Stimulated activated CD4-positive, alpha-beta T cell treated with anti-CD3 and anti-CD28 coated beads, Interleukin-15, amount 100 ng/mL, for 48 hours (primary cell): ENCODE data around the gene MCRIP2.
"Not testable (repeated sequence)": the region's sequence is repeated elsewhere in the genome, so short reads cannot be mapped to it uniquely, and the experiment has no call there.

ENCODE experiments used
- DNase-seq, 2 donors: peaks; one replicate each; pipeline ENCODE4 v3.0.0-alpha.2; 2020; ENCODE audit warnings: low read depth in 2 of 2

Gene MCRIP2

DNA sequence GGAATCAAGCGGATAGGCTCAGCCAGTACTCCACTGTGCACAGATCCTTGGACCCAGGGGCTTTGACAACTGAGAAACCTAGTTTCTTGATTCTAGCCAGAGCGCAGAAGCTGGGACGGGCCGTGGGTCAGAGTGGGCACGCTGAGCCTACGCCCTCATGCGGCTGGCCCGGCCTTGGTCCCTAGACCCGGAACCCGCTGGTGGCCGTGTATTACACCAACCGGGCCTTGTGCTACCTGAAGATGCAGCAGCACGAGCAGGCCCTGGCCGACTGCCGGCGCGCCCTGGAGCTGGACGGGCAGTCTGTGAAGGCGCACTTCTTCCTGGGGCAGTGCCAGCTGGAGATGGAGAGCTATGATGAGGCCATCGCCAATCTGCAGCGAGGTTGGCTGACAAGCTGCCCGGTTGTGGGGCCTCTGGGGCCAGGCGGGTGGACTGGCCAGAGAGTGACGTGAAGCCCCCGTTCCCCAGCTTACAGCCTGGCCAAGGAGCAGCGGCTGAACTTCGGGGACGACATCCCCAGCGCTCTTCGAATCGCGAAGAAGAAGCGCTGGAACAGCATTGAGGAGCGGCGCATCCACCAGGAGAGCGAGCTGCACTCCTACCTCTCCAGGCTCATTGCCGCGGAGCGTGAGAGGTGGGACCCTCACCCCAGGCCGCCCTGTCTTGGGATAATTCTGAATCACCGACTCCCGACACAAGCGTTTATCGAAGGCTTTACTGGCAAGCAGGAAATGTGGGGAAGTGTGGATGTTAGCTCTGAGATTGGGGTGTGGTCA is 39.5 kb downstream of the MCRIP2 start:
- DNase-seq = no peak

DNA sequence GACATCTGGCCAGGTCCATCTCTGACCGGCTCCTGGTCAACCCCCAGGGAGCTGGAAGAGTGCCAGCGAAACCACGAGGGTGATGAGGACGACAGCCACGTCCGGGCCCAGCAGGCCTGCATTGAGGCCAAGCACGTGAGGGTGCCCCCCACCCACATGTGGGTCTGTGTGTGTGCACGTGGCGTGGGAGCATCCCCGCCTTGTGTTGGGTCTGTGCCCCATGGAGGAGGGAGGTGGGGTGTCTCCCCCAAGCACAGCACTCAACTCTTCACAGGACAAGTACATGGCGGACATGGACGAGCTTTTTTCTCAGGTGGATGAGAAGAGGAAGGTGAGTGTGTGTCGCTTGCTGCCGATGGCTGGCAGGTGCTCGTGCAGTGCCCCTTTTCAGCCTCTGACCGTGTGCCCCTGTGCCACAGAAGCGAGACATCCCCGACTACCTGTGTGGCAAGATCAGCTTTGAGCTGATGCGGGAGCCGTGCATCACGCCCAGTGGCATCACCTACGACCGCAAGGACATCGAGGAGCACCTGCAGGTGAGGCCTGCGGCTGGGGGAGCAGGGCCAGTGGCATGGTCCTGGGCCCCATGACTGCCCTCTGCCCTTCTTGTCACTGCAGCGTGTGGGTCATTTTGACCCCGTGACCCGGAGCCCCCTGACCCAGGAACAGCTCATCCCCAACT is 40.3 kb downstream of the MCRIP2 start:
- DNase-seq = no peak

DNA sequence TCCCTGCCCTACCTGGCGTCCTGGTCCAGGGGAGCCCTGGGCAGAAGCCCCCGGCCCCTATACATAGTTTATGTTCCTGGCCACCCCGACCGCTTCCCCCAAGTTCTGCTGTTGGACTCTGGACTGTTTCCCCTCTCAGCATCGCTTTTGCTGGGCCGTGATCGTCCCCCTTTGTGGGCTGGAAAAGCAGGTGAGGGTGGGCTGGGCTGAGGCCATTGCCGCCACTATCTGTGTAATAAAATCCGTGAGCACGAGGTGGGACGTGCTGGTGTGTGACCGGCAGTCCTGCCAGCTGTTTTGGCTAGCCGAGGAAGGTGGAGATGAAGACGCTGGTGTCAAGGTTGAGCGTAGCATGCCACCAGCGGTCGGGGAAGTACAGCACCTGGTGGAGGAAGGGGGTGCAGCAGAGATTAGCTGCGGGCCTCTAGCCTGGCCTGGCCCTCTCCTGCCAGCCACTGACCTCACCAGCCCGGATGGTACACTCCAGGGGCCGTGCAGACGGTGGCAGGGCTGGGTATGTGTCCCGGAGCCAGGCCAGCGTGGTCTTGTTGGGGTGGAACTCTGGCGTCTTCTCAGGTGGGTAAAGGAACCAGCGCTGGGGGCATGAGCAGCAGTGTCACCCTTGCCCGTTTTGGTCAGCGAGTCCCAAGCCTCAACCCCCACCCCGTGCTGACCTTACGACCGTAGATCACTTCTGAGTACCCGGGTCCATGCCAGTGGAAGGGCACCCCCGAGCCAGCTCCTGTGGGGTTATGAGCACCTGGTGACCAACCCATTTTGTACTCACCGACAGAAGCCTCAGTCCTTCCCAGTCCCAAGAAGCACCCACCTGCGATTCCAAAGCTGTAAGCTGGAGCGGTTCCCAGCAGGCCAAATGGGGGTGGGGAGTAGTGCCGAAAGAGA is 41.1 kb downstream of the MCRIP2 start:
- DNase-seq = no peak

DNA sequence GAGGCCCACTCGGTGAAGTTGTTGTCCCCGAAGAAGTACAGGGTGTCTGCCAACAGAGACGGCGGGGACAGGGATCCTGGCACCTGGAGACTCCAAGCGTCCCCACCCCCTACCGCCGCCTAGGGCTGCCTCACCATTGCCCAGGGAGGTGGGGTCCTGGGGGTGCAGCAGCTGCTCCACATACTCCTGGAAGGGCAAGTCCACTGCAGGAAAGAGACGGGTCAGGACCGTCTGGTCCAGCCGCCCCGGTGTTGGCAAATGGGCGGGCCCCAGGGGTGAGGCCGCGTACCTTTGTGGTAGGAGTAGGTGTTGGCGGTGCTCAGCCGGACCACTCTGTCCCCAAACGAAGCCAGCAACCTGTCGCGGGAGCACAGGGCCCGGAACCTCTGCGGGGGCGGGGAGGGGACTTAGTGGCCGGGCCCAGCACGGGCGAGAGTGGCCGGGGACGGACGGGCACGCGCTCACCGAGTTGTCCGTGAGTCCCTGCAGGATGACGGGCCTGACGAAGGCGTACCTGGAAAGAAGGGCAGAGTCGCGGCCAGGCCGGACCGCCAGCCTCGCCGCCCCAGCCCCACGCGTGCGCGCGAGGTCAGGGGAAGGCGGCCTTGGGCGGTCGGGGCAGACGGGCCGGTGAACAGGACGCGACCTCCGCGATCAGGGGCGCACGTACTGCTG is 41.9 kb downstream of the MCRIP2 start:
- DNase-seq = no peak

DNA sequence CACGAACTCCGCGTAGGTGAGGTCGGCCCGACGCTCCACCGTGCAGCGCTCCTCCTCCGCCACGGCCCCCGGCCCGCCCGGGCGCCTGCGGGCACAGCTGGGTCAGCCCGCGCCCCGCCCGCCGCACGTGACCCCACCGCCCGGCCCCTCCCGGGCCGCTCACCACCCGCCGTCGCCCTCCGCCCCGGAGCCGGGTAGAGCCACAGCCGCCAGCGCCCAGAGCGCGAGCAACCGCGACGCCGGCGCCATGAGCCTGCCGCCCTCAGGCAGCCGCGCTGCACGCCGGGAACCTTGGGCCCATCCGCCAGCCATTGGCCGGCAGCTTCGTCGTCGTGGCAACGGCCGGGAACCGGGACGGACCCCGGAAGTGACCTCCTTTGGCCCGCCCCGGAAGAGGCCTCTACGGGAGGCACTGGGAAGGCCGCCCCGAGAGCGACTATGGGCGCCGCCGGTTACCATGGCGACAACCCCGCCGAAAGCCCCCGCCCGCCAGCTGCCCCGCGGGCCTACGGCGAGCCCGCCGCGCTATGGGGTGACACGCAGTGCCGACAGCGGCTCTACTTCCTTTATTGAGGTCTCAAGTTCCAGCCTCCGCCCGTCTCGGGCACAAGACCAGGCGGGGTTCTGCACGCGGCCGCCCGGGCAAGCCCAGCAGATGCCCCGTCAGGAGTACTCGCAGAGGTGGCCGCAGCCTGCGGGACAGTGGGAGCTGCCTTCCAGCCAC is 42.6 kb downstream of the MCRIP2 start, which contains the start of gene JMJD8:
TSS of gene JMJD8 (minus strand) at position 264 of the 724 bp plus-strand sequence. CDS start at position 249, 15 bp downstream.
- DNase-seq = peak; percentile 92 to 96

DNA sequence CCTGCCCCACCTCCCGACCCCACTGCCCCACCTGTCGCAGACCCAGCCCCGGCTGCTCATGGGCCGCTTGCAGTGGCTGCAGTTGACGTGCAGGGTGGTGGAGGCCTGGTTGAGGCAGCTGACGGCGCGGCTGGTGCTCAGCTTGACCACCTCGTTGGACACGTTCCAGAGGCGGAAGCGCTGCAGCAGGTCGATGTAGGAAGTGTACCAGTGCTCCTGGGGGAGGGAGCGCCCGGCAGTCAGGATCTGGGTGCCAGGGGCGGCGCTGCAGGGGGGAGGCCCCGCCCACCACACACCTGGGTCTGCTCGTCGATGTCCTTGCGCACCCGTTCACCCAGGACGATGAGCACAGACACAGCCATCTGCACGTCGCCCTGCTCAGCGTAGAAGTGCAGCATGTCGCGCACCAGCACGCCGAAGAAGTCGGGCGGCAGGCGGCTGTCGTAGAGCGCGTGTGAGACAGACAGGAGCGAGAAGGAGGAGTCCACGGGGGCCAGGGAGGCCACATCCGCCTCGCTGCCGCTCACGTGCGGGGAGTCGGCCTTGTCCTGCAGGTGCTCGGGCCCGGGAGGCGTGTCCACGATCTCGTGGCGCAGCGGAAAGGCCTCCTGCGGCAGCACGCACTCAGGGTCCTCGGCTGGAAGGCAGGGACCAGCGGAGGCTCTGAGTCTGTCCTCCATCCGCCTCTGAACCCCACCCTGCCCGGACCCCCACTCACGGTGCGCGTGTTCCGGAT is 43.5 kb downstream of the MCRIP2 start:
- DNase-seq = no peak

DNA sequence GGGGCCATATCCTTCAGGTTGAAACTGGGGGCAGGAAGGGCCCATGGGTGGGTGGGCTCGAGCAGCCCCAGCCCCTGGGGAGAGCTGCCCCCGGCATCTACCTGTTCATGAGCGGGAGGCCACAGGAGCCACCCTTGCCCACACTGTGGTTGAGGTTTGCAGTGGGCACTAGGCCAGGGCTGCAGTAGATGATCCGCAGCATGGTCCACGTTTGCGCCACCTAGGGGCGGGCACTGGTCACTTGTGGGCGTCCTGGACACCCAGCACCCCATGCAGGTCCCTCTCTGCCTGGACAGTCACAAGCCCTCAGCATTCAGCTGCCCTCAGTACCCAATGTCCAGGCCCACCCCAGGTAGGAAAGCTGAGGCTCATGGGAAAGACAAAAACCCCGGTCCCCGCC is 44.3 kb downstream of the MCRIP2 start:
- DNase-seq = no peak

DNA sequence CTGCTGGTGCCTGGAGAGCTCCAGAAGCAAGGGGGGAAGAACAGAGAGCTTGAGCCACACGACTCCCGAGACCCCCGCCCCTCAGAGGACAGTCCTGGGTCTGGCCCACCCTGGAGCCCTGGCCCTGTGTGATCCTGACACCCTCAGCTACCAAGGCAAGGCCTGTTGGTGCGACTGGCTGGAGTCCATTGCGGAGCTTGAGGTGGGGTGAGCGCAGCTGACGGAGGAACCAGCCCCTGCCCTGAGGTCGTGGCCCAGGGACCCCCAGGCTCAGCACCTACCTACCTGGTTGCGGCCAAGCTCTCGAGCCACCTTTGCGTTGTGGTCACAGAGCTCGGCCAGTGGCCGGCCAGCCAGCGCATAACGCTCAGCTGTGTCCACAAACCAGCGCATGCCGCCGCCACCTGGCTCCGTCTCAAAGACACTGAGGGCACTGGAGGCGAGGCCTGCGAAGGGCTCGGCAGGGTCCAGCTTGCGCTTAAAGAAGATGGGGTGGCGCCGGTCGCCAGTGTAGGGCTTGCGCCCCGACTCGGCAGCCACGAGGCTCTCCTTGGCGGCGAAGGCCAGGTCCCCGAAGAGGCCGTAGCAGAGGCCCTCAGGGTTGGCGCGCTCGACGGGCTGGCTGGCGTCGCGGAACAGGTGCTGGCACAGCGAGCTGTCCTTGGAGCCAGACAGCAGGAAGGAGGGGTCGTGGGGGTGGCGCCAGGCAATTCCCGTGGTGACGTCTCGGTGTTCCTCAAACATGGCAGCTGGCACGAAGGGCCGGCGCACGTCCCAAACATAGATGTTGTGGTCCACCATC is 45.0 kb downstream of the MCRIP2 start:
- DNase-seq = no peak

DNA sequence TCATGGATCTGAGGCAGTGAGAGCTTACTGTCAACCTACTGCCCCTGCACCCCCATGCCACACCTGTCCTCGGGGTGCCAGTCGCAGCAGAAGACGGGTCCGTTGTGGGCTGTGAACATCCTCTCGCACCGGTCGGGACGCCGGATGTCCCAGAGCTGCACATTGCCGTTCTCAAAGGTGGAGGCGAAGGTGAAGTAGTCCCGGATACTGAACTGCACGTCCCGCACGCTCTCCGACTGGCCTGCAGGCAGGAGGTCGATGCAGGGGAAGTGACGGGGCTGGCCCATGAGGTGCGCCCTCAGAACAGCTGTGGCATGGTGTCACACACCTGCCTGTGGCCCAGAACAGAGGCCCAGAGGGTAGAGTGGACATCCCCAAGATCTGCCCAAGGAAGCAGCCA is 45.9 kb downstream of the MCRIP2 start:
- no peak for DNase-seq

DNA sequence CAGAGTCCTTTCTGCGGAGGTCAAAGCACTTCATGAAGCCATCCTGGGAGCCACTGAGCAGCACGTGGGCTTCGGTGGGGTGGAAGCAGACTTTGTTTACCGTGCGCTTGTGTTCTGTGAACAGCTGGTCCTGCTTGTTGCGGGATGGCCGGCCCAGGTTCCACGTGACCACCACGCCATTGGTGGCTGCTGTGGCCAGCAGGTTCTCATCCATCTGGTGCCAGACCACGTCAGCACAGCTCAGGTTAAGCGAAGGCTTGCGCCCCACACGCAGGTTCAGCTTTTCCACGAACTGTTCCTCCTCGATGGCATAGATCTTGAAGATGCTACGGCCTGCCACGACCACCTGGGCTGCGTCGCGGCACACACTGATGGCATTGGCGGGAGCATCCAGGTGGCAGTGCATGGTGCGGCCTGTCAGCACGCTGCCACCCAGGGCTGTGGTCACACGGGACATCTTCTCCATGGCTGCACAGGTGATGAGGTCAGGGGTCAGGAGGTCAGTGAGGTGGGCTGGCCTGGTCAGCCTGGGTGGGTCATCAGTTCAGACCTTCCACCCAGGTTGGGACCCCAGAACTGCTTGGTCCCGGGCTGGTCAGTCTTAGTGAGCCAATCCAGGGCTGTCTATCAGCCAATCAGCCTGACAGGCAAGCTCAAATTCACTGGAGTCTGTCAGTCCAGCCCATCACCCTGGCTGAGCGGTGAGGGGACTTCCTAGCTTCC is 47.7 kb downstream of the MCRIP2 start:
- no peak for DNase-seq

DNA sequence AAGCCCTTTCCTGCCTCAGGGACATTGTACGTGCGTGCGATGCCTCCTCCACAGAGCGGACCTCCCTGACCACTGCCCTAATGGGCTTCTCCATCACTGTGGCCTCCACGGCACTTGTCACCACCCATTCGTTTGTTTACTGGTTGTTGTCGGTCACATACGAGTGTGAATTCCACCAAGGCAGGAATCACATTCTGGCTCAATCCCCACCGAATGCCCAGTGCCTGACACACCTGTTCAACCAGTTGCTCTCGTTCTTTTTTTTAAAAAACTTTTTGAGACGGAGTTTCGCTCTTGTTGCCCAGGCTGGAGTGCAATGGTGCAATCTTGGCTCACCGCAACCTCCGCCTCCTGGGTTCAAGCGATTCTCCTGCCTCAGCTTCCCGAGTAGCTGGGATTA is 49.6 kb downstream of the MCRIP2 start:
- not testable (repeated sequence) for DNase-seq

DNA sequence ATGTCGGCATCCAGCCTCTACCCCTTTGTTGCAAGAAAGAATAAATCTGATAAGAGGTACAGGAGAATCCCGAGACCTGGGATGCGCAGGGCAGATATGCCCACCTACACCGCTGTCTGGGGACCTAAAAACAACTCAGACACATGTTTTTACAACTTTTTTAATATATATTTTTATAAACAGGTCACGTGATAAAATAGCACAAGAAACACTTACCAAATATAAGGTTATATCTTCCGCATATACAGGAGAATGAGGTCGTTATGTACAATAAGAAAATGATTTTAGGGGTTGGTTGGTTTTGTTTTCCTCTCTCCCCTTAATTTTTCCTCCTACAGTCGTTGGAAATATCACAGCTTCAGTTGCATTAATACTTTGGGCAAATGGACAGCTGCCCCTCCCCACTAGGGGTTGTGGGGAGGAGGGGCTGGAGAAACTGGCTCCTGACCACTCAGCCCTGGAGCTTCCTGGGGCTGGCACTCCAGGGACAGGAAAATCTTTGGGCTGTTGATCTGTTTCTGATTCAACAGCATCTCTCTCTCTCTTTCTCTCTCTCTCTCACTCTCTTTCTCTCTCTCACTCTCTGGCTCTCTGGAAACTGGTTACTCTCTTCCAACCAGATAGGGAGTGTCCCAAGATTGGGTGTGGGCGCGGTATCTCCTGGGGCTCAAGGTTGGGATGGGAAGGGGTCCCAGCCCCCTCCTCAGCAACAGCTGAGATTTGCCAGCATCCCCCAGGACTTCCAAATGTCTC is 50.9 kb downstream of the MCRIP2 start:
- DNase-seq = no peak

DNA sequence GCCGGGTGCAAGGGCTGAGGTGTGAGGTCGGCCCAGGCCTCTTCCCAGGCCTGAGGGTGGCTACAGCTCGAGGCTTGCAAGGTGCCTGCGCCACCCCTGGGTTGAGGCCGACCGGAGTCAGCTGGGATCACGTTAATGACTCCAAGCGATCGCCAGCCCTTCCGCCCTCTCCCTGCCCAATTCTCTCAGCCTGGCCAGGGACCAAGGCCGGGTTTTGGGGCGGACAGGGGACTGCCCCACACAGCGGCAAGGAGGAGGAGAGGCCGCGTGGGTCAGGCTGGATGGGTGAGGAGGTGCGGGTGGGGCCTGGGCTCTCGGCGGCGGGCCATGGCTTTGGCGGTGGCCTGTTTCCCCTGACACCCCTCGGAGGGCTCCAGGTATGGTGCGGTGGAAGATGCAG is 51.7 kb downstream of the MCRIP2 start:
- DNase-seq = no peak

DNA sequence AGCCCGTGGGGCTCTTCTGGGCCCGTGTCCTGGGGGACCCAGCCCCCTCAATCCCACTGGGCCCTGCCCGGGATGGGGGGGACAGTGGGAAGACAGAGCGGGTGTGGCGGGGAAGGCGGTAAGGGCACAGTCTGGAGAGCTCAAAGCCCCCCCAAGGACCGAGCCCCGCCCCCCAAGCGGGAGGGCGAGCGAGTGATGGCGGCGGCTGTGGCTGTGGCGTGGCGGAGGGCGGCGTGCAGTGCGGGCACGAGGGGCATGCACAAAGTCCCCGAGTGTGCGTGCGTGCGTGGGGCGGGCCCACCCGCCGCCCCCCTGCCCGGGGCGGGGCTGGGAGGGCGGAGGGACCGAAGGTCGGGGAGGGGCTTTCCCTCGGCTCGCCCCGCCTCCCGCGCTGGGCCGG is 52.1 kb downstream of the MCRIP2 start:
- DNase-seq = no peak

DNA sequence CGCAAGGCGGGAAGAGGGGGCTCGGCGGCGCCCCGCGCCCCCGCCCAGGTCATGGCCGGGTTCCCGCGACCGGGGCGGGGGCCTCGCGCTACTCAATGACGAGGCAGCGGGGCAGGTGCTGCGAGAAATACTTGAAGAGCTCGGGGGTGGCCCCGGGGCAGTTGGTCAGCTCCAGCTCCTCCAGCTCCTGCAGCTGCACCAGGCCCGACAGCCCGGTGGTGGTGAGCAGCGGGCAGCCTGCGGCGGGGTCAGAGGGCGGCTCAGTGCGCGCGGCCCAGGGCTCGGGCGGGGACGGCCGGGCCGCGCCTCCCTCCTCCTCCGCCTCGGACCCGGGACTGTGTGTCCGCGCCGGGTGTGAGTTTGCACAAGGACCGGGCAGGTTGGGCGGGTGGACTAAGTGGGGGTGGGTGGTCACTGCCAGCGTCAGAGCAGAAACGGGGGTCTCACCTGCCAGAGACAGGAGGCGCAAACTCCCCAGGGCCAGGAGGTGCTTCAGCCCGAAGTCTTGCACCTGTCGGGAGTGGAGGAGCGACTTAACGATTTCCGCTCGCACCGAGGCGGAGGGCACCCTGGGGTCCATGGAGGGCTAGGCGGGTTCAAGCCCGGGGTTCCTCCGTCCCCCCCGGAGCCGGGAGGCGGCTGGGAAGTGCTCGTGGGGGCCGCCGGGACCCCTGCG is 52.7 kb downstream of the MCRIP2 start:
- DNase-seq = no peak

DNA sequence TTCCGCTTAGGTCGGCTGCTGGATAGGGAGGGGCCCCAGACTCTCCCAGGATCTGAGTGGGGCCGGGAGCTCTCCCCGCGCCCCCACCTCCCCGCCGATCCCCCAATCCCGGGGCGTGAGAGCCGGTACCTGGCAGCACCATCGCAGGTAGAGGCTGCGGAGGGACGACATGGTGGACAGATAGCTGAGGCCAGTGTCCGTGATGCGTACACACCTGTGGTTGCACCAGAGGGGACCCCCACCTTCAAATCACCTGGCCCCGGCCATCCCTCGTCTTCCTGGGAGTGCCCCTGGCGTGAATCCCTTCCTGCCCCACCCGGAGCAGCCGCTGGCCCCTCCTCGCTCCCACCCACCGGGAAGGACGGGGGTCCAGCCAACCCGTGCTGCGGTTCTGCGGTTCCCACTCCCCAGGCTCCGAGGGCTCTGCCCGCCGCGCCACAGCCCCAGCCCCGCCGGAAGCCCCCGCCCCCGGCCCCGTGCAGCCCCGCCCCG is 53.3 kb downstream of the MCRIP2 start:
- no peak for DNase-seq

DNA sequence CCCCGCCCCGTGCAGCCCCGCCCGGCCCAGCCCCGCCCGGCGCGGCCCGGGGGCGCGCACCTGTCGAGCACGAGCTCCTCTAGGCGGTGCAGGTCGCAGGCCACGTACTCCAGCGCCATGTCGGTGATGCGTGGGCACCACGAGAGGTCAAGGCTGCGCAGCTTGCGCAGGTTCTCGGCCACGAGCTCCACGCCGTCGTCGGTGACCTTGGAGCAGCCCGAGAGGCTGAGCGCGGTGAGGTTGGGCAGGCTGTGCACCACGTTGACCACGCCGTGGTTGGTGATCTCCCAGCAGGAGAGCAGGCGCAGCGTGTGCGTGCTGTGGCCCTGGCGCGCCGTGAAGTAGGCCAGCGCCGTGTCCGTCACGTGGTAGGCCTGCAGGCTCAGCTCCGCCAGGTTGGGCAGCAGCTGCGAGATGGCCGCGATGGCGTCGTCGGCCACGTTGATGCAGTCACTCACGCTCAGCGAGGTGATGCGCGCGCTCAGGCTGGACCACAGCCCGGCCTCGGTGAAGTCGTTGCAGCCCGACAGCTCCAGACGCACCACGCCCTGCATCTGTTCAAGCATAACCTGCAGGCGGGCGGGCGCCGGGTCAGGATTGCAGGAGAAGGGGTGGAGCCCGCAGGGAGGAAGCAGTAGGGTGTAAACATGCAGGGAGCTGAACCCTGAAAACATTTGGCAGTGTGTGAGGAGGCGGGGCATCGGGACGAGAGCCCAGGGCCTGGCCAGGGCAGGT is 53.9 kb downstream of the MCRIP2 start:
- DNase-seq = peak in 1 of 2 donors; percentile 73
